Spleen (tissue), 7 donors: ENCODE results near the gene B3GALT2.

Experiments
- POLR2A ChIP-seq, 3 donors: fragments of 450-650 bp; IDR thresholded peaks; one replicate each; pipeline ENCODE4 v1.5.1; 2017; ENCODE audit warnings: antibody characterized with exemption in 3 of 3, mild to moderate bottlenecking in 1 of 3
- TF ChIP-seq, protein P1 (sequence below), 11 experiments: fragments of 200-600 bp in 7 of 11; fragments of 450-650 bp in 4 of 11; sonication (generic) in 4 of 11; IDR thresholded peaks in 8 of 11; conservative IDR thresholded peaks in 3 of 11; 1 replicate in 7 of 11; 2 replicates in 4 of 11; pipeline versions ENCODE4 v1.4.0 to v1.8.0; 2016 to 2021; ENCODE audit warnings: antibody characterized with exemption in 11 of 11, inconsistent platforms in 4 of 11, mild to moderate bottlenecking in 1 of 11
- donor health status: DM: no; HTN: no; CAD: no; lungs with moderate emphysema.
- donor health status: DM: no; HTN: no; CAD: no.
- donor health status: DM: no; HTN: no; CAD: no.

DNA sequence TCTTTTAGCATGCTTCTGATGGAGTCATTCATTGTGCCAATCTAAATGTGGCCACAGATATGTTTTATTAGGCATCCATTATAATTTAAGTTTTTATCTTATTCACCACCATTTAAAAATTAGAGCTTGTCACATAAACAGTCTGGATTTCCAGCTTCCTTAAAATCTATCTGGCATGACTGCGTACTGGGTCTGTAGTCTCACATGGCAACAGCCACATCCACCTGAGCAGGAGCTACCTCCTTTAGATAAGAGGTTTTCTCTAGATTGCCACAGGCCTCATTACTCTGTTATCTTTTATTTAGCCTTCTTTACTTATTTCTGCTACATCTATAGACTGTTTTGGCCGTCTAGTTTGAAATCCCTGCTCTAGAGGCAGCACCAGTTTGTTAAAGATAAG, 29.1 kb downstream of the B3GALT2 start:
- TF ChIP-seq, protein P1, sequence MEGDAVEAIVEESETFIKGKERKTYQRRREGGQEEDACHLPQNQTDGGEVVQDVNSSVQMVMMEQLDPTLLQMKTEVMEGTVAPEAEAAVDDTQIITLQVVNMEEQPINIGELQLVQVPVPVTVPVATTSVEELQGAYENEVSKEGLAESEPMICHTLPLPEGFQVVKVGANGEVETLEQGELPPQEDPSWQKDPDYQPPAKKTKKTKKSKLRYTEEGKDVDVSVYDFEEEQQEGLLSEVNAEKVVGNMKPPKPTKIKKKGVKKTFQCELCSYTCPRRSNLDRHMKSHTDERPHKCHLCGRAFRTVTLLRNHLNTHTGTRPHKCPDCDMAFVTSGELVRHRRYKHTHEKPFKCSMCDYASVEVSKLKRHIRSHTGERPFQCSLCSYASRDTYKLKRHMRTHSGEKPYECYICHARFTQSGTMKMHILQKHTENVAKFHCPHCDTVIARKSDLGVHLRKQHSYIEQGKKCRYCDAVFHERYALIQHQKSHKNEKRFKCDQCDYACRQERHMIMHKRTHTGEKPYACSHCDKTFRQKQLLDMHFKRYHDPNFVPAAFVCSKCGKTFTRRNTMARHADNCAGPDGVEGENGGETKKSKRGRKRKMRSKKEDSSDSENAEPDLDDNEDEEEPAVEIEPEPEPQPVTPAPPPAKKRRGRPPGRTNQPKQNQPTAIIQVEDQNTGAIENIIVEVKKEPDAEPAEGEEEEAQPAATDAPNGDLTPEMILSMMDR (IDR thresholded peaks at IDR 0.05 in 8 of 11, conservative IDR thresholded peaks at IDR 0.05 in 3 of 11): no peak
- no peak for TF ChIP-seq POLR2A (IDR thresholded peaks at IDR 0.05)
